ENCODE measurements around the gene MIA. TPM values are rescaled to one million over a fixed set of nuclear protein-coding genes. Genes with fewer than 3 reads are reported as not detected.
A peak's percentile ranks its signal among the peaks of the same experiment; 100 is the strongest.

Gene MIA
- total RNA-seq, 1 donor from 2014 or later = not detected

- TF ChIP-seq CTCF (IDR thresholded peaks at IDR 0.05) = peak; percentile 27
- no peak for TF ChIP-seq EZH2 (IDR thresholded peaks at IDR 0.05)
- Mint-ChIP-seq H3K4me3 (no peak overlapping the region), H3K4me1 (peaks cover 19% of the 10 kb centered on the region), H3K27me3 (ENCODE audit: insufficient read depth, low read depth) (peaks cover 2% of the 10 kb centered on the region), H3K36me3 (peaks cover 3% of the 10 kb centered on the region), H3K27ac (no peak overlapping the region), H3K9me3 (no peaks in the 10 kb centered on the region)
- H3K27ac ChIP-seq = no peak overlapping the region
- no peaks in the 10 kb centered on the region for H3K9me3 ChIP-seq (ENCODE audit: low read depth)
- peaks cover 8% of the 10 kb centered on the region for H3K4me1 ChIP-seq
- peak; percentile 34 for DNase-seq (ENCODE audit: low spot score)
- no peaks in the 10 kb centered on the region for H4K20me1 ChIP-seq (ENCODE audit: low read depth)
- H3K4me2 ChIP-seq = no peak overlapping the region
- H3F3A ChIP-seq (ENCODE audit: low read depth) = peaks cover 4% of the 10 kb centered on the region
- H3K4me3 ChIP-seq = no peak overlapping the region
- no peaks in the 10 kb centered on the region for H3K27me3 ChIP-seq
- H3K36me3 ChIP-seq = no peaks in the 10 kb centered on the region
- no peak overlapping the region for H2AFZ ChIP-seq (replicated peaks)
- peak overlapping the region; percentile 7 for H3K9ac ChIP-seq
- H3K79me2 ChIP-seq (ENCODE audit: low read depth) = peaks cover 20% of the 10 kb centered on the region
These were observed 30.5 kb upstream of the MIA start for GRCh38 chr19:40744554-40745401.

- no peak overlapping the region for H3K4me3 ChIP-seq
- H2AFZ ChIP-seq (replicated peaks) = no peak overlapping the region
- peaks cover 25% of the 10 kb centered on the region for H3K4me1 Mint-ChIP-seq
- TF ChIP-seq EZH2phosphoT487 (IDR thresholded peaks at IDR 0.05) (no peak), CTCF (IDR thresholded peaks at IDR 0.05) (no peak), EZH2 (IDR thresholded peaks at IDR 0.05) (no peak)
- H3K36me3 ChIP-seq = no peaks in the 10 kb centered on the region
- no peak overlapping the region for H3K27ac ChIP-seq
- peaks cover 3% of the 10 kb centered on the region for H3K36me3 Mint-ChIP-seq
- H4K20me1 ChIP-seq (ENCODE audit: low read depth) = no peaks in the 10 kb centered on the region
- peaks cover 2% of the 10 kb centered on the region for H3K27me3 Mint-ChIP-seq (ENCODE audit: insufficient read depth, low read depth)
- no peaks in the 10 kb centered on the region for H3K9me3 Mint-ChIP-seq
- H3K79me2 ChIP-seq (ENCODE audit: low read depth) = peaks cover 23% of the 10 kb centered on the region
- no peak overlapping the region for H3K4me2 ChIP-seq
- H3K27me3 ChIP-seq = no peaks in the 10 kb centered on the region
- H3K9ac ChIP-seq = no peak overlapping the region
- no peak overlapping the region for H3K27ac Mint-ChIP-seq
- no peak for DNase-seq (ENCODE audit: low spot score)
- H3K4me1 ChIP-seq = peaks cover 8% of the 10 kb centered on the region
- no peaks in the 10 kb centered on the region for H3K9me3 ChIP-seq (ENCODE audit: low read depth)
- peaks cover 2% of the 10 kb centered on the region for H3F3A ChIP-seq (ENCODE audit: low read depth)
- H3K4me3 Mint-ChIP-seq = no peak overlapping the region
These were observed 29.9 kb upstream of the MIA start for GRCh38 chr19:40745402-40745780.

GRCh38 chr19:40747536-40747935, 27.8 kb upstream of the MIA start:
- Mint-ChIP-seq H3K9me3 (no peaks in the 10 kb centered on the region), H3K4me3 (no peak overlapping the region), H3K27me3 (ENCODE audit: insufficient read depth, low read depth) (peaks cover 3% of the 10 kb centered on the region), H3K27ac (no peak overlapping the region), H3K4me1 (peaks cover 38% of the 10 kb centered on the region), H3K36me3 (peaks cover under 1% of the 10 kb centered on the region)
- H3K4me1 ChIP-seq = peaks cover 14% of the 10 kb centered on the region
- no peaks in the 10 kb centered on the region for H3K27me3 ChIP-seq
- peaks cover 4% of the 10 kb centered on the region for H4K20me1 ChIP-seq (ENCODE audit: low read depth)
- no peak overlapping the region for H3K4me2 ChIP-seq
- no peaks in the 10 kb centered on the region for H3K9me3 ChIP-seq (ENCODE audit: low read depth)
- TF ChIP-seq EZH2phosphoT487 (IDR thresholded peaks at IDR 0.05) (no peak), EZH2 (IDR thresholded peaks at IDR 0.05) (no peak)
- peaks cover 9% of the 10 kb centered on the region for H3F3A ChIP-seq (ENCODE audit: low read depth)
- peaks cover 38% of the 10 kb centered on the region for H3K79me2 ChIP-seq (ENCODE audit: low read depth)
- DNase-seq (ENCODE audit: low spot score) = no peak
- H3K4me3 ChIP-seq = no peak overlapping the region
- H2AFZ ChIP-seq (replicated peaks) = no peak overlapping the region
- no peak overlapping the region for H3K27ac ChIP-seq
- H3K36me3 ChIP-seq = no peaks in the 10 kb centered on the region
- H3K9ac ChIP-seq = no peak overlapping the region

Measured in neural progenitor cell (in vitro differentiated cells).